Left ventricle myocardium inferior (tissue), 1 donor: ENCODE data around the gene SCMH1. TPM values are rescaled to one million over a fixed set of nuclear protein-coding genes. Genes with fewer than 3 reads are reported as not detected.

Source experiments
- DNase-seq: peaks from one replicate; pipeline ENCODE4 v3.0.0-alpha.2; 2020
- H3K27ac ChIP-seq: fragments of 200-600 bp; replicated peaks from 2 replicates; pipeline ENCODE4 v1.8.0; 2021
- H3K27me3 ChIP-seq: fragments of 200-600 bp; 2 replicates; pipeline ENCODE4 v1.8.0; 2021; ENCODE audit warnings: low read depth
- H3K36me3 ChIP-seq: fragments of 200-600 bp; 2 replicates; pipeline ENCODE4 v1.8.0; 2021
- H3K4me1 ChIP-seq: fragments of 200-600 bp; 2 replicates; pipeline ENCODE4 v1.8.0; 2021
- H3K4me3 ChIP-seq: fragments of 200-600 bp; 2 replicates; pipeline ENCODE4 v1.8.0; 2021; ENCODE audit warnings: mild to moderate bottlenecking, moderate library complexity
- H3K9me3 ChIP-seq: fragments of 200-600 bp; replicated peaks from 2 replicates; pipeline ENCODE4 v1.8.0; 2021
- intact Hi-C: fragments of 100-400 bp; cut with micrococcal nuclease; formaldehyde crosslinking; loops from one replicate; pipeline ENCODE4 v1.11.0; 2022
- total RNA-seq: library from RNA; stranded (reverse); fragmentation: NEBNext Ultra II Directional; extraction: Animal tissue kit (Norgen Biotek cat#: 25700); gene quantifications from one replicate; pipeline ENCODE4 v1.2.1, GENCODE V29; 2021
- TF ChIP-seq, protein P1 (sequence below): fragments of 200-600 bp; IDR thresholded peaks from 2 replicates; pipeline ENCODE4 v1.8.0; 2021; ENCODE audit warnings: antibody characterized with exemption, mild to moderate bottlenecking, borderline replicate concordance
- donor health status: DM: no; HTN: yes; CAD: no; lungs with severe emphysema.

The SCMH1 gene
- total RNA-seq, 1 donor from 2014 or later, result 48.1 TPM

DNA sequence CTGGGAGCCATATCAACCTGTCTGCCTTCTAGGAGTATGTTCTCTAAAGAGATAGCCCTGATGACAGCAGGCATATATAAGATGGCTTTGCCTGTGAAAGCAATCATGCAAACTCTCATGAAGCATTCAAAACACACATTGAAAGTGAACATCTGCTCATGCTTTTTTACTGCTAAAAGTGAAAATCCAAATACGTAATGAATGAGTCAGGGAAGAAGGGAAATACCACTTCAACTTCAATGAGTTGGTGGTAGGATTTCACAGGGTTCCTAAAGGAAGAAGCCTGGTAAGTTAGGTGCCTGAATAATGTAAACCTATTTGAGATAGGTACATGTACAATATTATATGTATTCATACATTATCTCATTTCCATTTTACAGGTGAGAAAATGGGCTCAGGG is 170.1 kb downstream of the SCMH1 start:
- peaks cover 51% of the 10 kb centered on the region for H3K36me3 ChIP-seq
- intact Hi-C loops, result no loop called here
- H3K4me1 ChIP-seq, result no peaks in the 10 kb centered on the region
- H3K27me3 ChIP-seq, result no peaks in the 10 kb centered on the region
- no peak overlapping the region for H3K4me3 ChIP-seq
- no peak overlapping the region for H3K27ac ChIP-seq
- TF ChIP-seq, protein P1, sequence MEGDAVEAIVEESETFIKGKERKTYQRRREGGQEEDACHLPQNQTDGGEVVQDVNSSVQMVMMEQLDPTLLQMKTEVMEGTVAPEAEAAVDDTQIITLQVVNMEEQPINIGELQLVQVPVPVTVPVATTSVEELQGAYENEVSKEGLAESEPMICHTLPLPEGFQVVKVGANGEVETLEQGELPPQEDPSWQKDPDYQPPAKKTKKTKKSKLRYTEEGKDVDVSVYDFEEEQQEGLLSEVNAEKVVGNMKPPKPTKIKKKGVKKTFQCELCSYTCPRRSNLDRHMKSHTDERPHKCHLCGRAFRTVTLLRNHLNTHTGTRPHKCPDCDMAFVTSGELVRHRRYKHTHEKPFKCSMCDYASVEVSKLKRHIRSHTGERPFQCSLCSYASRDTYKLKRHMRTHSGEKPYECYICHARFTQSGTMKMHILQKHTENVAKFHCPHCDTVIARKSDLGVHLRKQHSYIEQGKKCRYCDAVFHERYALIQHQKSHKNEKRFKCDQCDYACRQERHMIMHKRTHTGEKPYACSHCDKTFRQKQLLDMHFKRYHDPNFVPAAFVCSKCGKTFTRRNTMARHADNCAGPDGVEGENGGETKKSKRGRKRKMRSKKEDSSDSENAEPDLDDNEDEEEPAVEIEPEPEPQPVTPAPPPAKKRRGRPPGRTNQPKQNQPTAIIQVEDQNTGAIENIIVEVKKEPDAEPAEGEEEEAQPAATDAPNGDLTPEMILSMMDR, result no peak
- no peak for DNase-seq
- H3K9me3 ChIP-seq, result no peaks in the 10 kb centered on the region

DNA sequence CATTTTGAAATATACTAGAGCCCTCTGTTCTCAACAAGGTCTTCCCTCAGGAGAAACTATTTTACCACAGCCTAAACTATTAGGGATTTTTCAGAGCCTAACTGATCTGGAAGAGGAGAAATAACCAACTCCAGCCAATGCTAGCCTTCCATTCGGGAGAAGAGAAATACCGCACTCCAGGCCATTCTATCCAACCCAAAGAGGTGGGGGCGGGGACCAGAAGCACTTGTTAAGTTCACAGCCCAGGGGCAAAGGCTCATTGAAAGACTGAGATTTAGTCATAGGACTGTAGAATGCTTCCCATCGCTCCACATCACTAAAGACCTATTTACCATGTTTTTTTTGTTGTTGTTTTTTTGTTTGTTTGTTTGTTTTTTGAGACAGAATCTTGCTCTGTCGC is 185.2 kb downstream of the SCMH1 start:
- TF ChIP-seq, protein P1, result no peak
- no peak for DNase-seq
- Histone ChIP-seq H3K9me3 (peaks cover 6% of the 10 kb centered on the region), H3K27me3 (no peaks in the 10 kb centered on the region), H3K4me1 (no peaks in the 10 kb centered on the region), H3K27ac (no peak overlapping the region), H3K4me3 (no peak overlapping the region), H3K36me3 (peaks cover 52% of the 10 kb centered on the region)
- intact Hi-C loops, result no loop called here

DNA sequence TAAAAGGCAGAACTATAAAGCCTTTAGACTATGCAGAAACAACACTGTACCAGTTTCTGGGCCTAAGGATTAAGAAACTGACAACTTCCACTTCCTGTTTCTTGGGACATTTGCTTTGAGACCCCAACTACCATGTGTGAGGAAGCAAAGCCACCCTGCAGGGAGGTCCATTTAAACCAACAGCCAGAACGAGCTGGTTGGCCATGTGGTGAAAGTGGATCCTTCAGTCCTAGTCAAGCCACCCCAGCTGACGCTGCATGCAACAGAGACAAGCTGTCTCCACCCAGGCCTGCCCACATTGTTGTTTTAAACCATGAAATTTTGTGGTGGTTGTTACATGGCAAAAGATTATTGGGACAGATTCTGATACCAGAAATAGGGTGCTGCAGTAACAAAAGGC is 188.8 kb downstream of the SCMH1 start:
- TF ChIP-seq, protein P1, result no peak
- DNase-seq, result no peak
- intact Hi-C loops, result no loop called here
- H3K27ac ChIP-seq, result no peak overlapping the region
- peaks cover 47% of the 10 kb centered on the region for H3K36me3 ChIP-seq
- no peaks in the 10 kb centered on the region for H3K4me1 ChIP-seq
- no peaks in the 10 kb centered on the region for H3K27me3 ChIP-seq
- H3K9me3 ChIP-seq, result no peaks in the 10 kb centered on the region
- no peak overlapping the region for H3K4me3 ChIP-seq

DNA sequence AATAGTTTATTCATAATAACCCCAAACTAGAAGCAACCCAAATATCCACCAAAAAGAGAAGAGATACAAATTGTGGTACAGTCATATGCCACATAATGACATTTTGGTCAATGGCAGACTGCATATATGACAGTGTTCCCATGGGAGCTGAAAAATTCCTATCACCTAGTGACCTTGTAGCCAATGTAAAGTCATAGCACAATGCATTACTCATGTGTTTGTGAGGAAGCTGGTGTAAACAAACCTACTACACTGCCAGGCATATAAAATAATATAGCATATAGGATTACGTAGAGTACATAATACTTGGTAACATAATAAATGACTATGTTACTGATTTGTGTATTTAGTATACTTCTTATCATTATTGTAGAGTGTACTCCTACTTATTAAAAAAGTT is 191.1 kb downstream of the SCMH1 start:
- Histone ChIP-seq H3K9me3 (no peaks in the 10 kb centered on the region), H3K36me3 (peaks cover 42% of the 10 kb centered on the region), H3K4me1 (peaks cover 11% of the 10 kb centered on the region), H3K27me3 (no peaks in the 10 kb centered on the region), H3K4me3 (no peak overlapping the region), H3K27ac (no peak overlapping the region)
- intact Hi-C loops, result no loop called here
- DNase-seq, result no peak
- TF ChIP-seq, protein P1, result no peak

DNA sequence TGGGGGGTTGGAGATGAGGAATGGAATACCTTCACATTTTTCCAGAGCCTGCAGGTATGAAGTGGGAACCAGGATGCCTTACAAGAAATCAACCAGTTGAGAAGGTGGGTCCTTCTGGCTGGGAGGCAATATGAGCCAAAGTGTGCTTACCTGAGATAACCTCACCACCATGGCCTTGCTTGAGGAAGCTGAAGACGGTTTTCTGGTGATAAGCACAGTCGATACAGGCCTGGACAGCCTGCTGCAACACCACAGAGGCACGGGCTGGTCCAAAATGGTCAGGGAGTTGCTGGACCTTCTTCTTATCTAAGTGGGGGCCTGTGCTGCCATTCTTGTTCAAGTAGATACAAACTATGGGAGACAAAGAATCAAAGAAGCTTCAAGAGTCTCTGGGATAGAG is 193.6 kb downstream of the SCMH1 start:
- intact Hi-C loops, result loop anchor here (10.0 kb wide), 1 partner anchor 106 kb away; no protein-coding TSS in a partner anchor
- Histone ChIP-seq H3K27me3 (no peaks in the 10 kb centered on the region), H3K4me1 (peaks cover 34% of the 10 kb centered on the region), H3K9me3 (no peaks in the 10 kb centered on the region), H3K36me3 (peaks cover 31% of the 10 kb centered on the region), H3K4me3 (no peak overlapping the region), H3K27ac (no peak overlapping the region)
- DNase-seq, result no peak
- TF ChIP-seq, protein P1, result no peak
